Right lobe of liver (tissue), 4 donors: ENCODE data around the gene METTL23.

Experiments used
- CTCF ChIP-seq, 4 donors: fragments of 200-600 bp in 3 of 4; fragments of 450-650 bp in 1 of 4; IDR thresholded peaks; one replicate each; pipeline versions ENCODE4 v1.5.1 to v1.8.0; 2016 to 2022; ENCODE audit warnings: antibody characterized with exemption in 4 of 4, mild to moderate bottlenecking in 2 of 4
- POLR2A ChIP-seq: fragments of 450-650 bp; IDR thresholded peaks from one replicate; pipeline ENCODE4 v1.6.1; 2017; ENCODE audit warnings: antibody characterized with exemption, mild to moderate bottlenecking
- donor health status: DM: no; HTN: no; CAD: no.
- donor health status: DM: no; HTN: no; CAD: no.
- donor health status: DM: no; HTN: yes; CAD: no.

- TF ChIP-seq POLR2A (no peak), CTCF (IDR thresholded peaks at IDR 0.05) (no peak)
Measured at GRCh38 chr17:76714336-76714735, 12.3 kb upstream of the METTL23 start.
